ENCODE data around the gene ENKUR.

ENKUR gene

GRCh38 chr10:24938525-24938924 lies 77.4 kb downstream of the ENKUR start:
- no peak for DNase-seq

GRCh38 chr10:24938076-24938475 lies 77.9 kb downstream of the ENKUR start:
- no peak for DNase-seq

GRCh38 chr10:24935504-24936292 lies 80.3 kb downstream of the ENKUR start:
- no peak for DNase-seq

Data from CD4-positive, alpha-beta T cell treated with Interleukin-21 for 1 hour (primary cell).